Activated CD4-positive, alpha-beta T cell treated with anti-CD3 and anti-CD28 coated beads, Interleukin-2, amount 50 U/mL, for 24 hours (primary cell): ENCODE data around the gene PISD.

Experiments used
- DNase-seq, 2 donors: peaks; one replicate each; pipeline ENCODE4 v3.0.0-alpha.2; 2020; ENCODE audit warnings: low read depth in 1 of 2, low spot score in 1 of 2

PISD gene

DNA sequence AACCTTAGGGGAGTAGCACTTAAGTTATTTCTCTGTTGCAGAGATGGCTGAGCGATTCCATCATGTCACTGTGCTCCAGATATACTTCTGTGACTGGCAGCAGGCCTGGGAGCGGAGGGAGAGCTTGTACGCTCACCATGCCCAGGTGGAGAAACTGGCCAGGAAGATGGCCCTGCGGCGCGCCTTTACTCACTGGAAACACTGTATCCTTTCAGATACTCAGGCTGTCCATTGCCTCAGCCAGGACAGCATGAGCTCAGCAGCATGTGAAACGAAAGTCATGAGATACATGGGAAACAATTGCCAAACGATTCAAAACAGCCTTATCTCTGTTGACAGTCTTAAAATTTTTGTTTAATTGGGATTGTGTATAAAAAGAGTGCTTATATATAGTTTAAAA lies 86.8 kb downstream of the PISD start:
- DNase-seq = no peak

DNA sequence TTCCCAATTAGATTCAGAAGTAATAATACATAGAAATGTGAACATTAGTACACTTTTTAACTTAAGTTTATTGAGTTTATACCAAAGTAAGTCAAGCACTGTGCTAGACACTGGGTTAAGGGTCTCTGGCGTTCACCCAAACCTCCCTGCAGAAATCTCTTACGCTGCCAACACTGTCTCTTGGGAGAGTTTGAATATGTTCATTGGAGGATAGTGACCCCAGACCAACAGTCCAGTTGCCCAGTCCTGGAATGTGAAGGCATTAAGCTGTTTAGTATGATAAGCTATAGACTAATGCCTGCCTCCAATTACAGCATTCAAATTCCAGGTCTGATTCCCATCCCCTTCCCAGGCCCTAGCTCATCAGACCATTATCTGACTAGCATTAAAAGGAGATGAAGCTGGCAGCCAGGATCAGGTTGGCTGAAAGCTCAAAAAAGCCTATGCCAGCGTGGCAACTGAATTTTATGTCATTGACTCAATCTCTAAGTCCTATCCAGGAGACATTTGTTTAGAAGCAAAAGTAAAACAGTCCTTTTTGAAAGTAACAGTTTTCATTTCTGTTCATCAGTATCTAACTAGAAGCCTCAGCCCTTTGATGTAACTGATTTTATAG lies 87.9 kb downstream of the PISD start:
- DNase-seq = no peak

GRCh38 chr22:31572939-31573338 lies 89.1 kb downstream of the PISD start:
- no peak for DNase-seq

DNA sequence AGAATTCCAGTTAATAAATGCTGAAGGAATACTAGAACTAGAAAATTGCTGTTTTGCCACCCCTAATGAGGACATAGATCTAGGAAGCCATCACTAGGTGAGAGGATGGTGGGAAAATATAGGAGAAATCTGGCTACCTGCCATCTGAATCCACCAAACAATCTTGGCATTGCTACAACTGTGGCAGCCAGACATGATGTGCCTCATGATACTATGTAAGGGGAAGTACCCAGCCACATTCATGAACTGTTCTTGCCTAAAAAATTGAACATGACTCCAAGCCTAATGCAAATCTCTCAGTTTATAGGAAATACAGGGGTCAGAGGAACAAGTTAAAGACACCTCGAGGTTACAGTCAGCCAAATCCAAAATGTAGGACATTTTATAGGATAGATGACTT lies 92.9 kb downstream of the PISD start:
- no peak for DNase-seq
